Epithelial cell of esophagus (primary cell): ENCODE data around the gene MRPL10.

ENCODE experiments used
- DNase-seq: peaks from one replicate; pipeline ENCODE4 v3.0.0; 2010; ENCODE audit warnings: low read depth
- H3K4me3 ChIP-seq: 2 replicates; pipeline ENCODE4 v1.5.1; 2011; ENCODE audit warnings: mild to moderate bottlenecking, low read length, control low read depth
- TF ChIP-seq, protein P1 (sequence below): IDR thresholded peaks from 2 replicates; pipeline ENCODE4 v1.5.1; 2011; ENCODE audit warnings: low read depth, mild to moderate bottlenecking, low read length, control low read depth, inconsistent platforms; ENCODE audit not compliant: insufficient read depth; ENCODE audit errors: missing control alignments

The MRPL10 gene

DNA sequence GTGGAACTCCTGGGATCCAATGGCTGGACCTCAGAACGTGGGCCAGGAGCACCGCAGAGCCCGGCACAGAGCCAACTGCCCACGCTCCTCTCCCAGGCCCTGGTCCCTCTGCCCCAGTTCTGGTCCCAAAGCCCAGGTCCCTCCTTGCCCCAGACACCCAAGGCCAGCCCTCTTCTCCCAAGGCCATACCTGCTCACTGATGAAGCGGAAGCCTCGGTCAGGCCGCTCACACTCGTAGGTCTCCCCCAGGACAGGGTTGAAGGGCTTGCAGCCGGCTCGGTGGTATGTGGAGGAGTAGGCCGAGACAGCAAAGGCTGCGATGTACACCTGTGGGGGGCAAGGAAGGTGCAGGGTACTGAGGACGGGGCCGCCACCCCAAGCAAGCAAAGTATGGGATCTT lies 18.3 kb downstream of the MRPL10 start:
- TF ChIP-seq, protein P1, sequence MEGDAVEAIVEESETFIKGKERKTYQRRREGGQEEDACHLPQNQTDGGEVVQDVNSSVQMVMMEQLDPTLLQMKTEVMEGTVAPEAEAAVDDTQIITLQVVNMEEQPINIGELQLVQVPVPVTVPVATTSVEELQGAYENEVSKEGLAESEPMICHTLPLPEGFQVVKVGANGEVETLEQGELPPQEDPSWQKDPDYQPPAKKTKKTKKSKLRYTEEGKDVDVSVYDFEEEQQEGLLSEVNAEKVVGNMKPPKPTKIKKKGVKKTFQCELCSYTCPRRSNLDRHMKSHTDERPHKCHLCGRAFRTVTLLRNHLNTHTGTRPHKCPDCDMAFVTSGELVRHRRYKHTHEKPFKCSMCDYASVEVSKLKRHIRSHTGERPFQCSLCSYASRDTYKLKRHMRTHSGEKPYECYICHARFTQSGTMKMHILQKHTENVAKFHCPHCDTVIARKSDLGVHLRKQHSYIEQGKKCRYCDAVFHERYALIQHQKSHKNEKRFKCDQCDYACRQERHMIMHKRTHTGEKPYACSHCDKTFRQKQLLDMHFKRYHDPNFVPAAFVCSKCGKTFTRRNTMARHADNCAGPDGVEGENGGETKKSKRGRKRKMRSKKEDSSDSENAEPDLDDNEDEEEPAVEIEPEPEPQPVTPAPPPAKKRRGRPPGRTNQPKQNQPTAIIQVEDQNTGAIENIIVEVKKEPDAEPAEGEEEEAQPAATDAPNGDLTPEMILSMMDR = no peak
- DNase-seq = no peak
- no peak overlapping the region for H3K4me3 ChIP-seq

DNA sequence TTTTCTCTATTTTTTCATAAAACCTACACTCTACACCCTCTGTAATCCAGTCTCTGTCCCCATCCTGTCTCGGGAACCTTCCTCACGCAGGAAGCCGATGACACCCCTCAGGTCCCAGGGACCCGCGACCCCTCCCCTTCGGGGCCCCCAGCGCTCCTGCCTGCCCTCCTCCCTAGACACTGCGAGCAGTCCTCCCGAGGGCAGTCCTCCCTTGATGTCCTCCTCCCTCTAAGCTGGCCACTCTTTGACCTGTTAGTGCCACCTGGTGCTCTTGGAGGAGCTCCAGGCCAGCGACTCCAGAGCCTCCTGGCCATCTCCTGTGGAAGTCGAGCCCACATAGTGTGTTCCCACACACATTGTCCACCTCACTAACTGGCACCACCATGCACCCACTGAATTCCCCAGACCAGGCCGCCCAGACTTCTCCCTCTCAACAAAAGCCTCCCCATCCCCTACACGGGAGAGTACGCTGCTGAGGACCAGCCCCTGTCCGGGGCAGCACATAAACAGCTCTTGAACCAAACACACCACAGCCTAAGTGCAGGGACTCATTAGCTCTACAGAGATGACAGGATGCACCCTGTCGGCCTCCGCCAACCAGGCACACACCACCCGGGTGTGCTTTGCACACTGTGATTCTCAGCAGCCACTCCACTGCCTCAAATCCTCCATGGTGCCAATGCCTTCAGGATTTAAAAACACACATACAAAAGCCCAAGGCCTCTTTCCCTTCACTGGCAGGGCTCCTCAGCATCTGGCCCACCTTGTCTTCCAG lies 19.0 kb downstream of the MRPL10 start:
- no peak for DNase-seq
- no peak overlapping the region for H3K4me3 ChIP-seq
- TF ChIP-seq, protein P1 = no peak

DNA sequence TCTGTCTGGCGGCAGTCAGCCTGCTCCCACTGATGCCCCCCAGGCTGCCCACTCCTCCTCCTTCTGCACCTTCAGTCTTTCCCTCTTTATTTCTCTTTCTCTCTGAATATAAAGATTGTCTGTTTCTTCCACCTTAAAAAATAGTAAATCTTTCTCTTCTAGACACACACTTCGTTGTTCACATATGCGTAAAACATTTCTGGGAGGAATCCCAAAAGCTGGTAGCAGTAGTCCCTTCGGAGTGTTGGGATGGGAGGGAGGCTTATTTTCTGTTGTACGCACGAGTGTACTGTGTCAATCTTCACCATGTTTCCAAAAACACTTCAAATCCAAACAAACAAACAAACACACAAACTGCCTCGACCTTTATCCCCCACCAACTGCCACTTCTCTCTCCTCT lies 19.6 kb downstream of the MRPL10 start:
- TF ChIP-seq, protein P1 = no peak
- H3K4me3 ChIP-seq = no peak overlapping the region
- DNase-seq = no peak

DNA sequence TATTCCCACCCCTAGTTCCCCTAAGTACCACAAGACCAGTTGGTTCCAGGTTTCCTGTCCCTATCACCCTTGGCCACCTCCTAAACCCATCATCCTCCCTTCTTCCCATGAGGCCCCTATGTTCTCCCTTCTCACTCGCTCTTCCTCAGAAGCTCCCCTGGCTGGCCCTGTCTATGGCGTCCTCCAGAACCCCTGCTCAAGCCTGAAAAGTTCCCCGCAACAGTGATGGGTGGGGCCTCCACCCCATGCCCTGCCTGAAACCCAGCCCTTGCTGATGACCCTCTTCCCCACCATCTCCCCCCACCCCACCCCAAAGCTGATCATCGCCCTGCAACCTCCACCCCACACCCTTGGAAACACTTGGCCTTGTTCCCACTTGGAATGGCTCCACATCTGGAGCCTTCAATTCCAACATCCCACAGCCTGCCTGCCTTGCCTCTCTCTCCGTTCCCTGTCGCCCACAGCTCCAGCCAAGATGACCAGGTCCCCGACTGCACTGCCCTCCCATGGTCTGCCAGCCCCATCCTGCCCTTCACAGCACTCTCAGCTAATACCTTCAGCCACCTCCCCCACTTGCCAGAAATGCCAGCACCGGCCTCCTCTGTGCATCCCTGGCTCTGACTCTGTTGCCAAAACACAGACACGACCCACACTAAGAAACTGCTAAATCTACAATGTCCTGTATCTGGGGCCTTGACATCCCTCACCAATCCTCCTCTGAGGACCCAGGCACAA lies 20.3 kb downstream of the MRPL10 start:
- TF ChIP-seq, protein P1 = no peak
- no peak for DNase-seq
- H3K4me3 ChIP-seq = no peak overlapping the region

DNA sequence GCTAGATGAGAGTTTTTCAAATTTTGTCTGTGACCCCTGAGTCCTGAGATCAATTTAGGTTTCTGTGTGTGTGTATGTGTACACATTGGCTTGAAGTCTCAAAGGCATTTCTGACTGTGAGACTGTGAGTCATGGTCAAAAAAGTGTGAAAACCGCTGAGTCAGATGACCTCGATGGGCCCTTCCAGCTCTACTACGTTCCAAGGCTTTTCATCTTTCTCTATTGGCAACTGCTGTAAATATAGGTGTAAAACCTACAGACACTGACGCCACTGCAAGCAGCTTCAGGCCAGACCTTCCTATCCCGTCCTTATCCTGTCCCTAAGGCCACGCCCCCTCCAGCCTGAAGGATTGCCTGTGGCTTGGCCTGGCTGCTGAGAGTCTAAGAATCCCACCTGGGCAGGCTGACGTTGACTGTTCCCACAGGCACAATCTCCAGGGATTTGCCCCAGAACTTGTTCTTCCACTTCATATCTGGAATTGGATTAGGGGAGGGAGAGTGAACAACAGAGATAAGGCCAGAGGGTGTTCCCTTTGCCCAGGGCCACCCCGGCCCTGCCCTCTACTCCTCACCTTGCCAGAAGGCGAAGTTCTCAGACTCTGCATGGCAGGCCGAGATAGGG lies 21.0 kb downstream of the MRPL10 start:
- peak; percentile 96 for DNase-seq
- TF ChIP-seq, protein P1 = no peak
- H3K4me3 ChIP-seq = no peak overlapping the region

DNA sequence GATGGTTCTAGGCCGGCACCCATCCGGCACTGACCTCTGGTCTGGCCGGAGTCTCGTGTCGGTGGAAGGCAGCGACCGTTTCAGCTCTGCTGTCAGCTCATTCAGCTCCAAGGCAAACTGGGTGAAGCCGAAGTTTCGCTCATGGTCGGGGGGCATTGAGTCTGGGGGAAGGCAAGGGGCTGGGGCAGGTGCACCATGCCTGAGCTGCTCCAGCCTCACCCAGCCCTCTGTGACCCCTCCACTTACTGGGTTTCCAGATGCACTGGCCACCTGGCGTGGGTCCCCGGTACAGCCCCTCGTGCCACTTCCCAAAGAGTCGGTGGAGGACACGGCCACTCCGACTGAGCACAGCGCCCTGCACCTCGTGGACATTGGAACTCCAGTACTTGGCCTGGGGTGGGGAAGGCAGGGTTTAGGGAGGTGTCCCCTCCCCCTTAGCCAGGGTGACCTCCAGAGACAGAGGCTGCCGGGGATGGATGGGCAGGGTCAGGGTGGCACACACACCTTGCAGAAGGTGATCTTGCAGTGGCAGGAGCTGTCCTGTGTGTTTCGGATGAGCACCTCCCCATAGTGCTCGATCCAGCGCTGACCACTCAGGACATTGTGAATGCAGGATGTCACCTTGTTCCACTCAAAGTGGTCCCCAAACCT lies 22.4 kb downstream of the MRPL10 start:
- no peak overlapping the region for H3K4me3 ChIP-seq
- TF ChIP-seq, protein P1 = no peak
- DNase-seq = no peak
